Activated CD4-positive, alpha-beta T cell treated with anti-CD3 and anti-CD28 coated beads, Interleukin-2, amount 10 ng/mL, durations not matched to agents 24 days and 14 days (primary cell): ENCODE results near the gene C10orf95. TPM values are rescaled to one million over a fixed set of nuclear protein-coding genes. Genes with fewer than 3 reads are reported as not detected.
"Not testable (repeated sequence)": the region's sequence is repeated elsewhere in the genome, so short reads cannot be mapped to it uniquely, and the experiment has no call there.

Experiments used
- DNase-seq: peaks from one replicate; pipeline ENCODE4 v3.0.0; 2022
- H3K27ac Mint-ChIP-seq: one replicate; pipeline ENCODE4 v1.8.0; 2022; ENCODE audit warnings: mild to moderate bottlenecking, mixed read lengths
- H3K27me3 Mint-ChIP-seq: one replicate; pipeline ENCODE4 v1.8.0; 2022; ENCODE audit warnings: mixed read lengths
- H3K36me3 Mint-ChIP-seq: one replicate; pipeline ENCODE4 v1.8.0; 2022; ENCODE audit warnings: low read depth, mild to moderate bottlenecking, mixed read lengths
- H3K4me1 Mint-ChIP-seq: one replicate; pipeline ENCODE4 v1.8.0; 2021; ENCODE audit warnings: mixed read lengths
- H3K4me3 Mint-ChIP-seq: one replicate; pipeline ENCODE4 v1.8.0; 2022; ENCODE audit warnings: mild to moderate bottlenecking, moderate library complexity, mixed read lengths
- H3K9me3 Mint-ChIP-seq: one replicate; pipeline ENCODE4 v1.8.0; 2021; ENCODE audit warnings: mixed read lengths
- intact Hi-C: fragments of 100-400 bp; cut with micrococcal nuclease; formaldehyde crosslinking; loops from one replicate; pipeline ENCODE4 v1.15.1; 2023
- total RNA-seq: library from RNA; stranded (reverse); gene quantifications from 2 replicates; pipeline ENCODE4 v1.2.3, GENCODE V29; 2022

C10orf95 gene
- total RNA-seq, 1 donor from 2014 or later = 0.33 TPM

DNA sequence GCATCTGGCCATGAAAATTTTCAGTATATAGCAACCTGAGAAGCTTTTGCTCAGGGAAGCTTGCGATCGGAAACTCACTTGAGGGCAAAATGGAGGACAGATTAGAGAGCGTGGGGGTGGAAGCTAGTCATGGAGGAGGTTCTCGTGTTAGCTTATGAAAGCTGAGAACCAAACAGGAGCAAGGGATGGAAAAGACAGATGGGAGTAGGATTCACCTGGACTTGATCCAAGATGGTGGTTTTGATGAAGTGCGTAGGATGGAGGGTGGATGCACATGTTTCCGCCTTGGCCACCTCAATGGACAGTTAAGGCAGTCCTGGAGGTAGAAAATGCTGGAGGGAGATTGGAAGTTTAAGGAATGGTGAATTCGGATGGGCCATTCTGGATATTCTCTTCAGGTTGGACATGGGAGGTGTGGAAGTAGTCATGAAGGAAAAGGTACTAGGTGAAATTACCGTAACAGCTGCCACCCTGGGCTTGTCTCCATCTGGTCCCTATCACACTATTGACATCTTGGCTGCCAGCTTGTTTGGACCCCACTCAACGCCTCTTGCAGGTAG is 6.3 kb upstream of the C10orf95 start:
- intact Hi-C loops = no loop called here
- Mint-ChIP-seq H3K36me3 (peaks cover 24% of the 10 kb centered on the region), H3K9me3 (no peaks in the 10 kb centered on the region), H3K4me3 (no peak overlapping the region), H3K4me1 (peaks cover 25% of the 10 kb centered on the region), H3K27me3 (peaks cover 4% of the 10 kb centered on the region), H3K27ac (no peak overlapping the region)
- no peak for DNase-seq

DNA sequence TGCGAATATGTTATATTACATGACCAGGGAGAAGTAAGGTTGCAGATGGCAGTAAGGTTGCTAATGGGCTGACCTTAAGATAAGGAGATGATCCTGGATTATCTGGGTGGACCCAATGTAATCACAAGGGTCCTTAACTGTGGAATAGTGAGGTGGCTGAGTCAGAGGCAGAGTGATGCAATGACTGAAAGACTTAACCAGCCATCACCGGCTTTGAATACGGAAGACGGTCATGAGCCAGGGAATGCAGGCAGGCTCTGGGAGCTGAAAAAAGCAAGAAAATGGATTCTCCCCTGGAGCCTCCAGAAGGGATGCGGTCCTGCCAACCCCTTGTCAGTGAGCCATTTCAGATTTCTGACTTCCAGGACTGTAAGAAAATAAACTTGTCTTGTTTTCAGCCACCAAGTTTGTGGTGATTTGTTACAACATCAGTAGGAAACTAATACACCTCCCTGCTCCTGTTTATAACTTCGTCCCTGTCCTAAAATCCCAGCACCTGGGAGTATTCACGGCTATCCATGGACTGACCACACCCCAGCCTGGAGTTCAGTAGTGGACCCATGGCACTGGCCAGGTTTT is 4.6 kb upstream of the C10orf95 start:
- H3K27ac Mint-ChIP-seq = peak overlapping the region; percentile 17
- H3K9me3 Mint-ChIP-seq = no peaks in the 10 kb centered on the region
- H3K4me1 Mint-ChIP-seq = peaks cover 17% of the 10 kb centered on the region
- no peak for DNase-seq
- no peaks in the 10 kb centered on the region for H3K27me3 Mint-ChIP-seq
- H3K4me3 Mint-ChIP-seq = no peak overlapping the region
- intact Hi-C loops = no loop called here
- peaks cover 31% of the 10 kb centered on the region for H3K36me3 Mint-ChIP-seq

DNA sequence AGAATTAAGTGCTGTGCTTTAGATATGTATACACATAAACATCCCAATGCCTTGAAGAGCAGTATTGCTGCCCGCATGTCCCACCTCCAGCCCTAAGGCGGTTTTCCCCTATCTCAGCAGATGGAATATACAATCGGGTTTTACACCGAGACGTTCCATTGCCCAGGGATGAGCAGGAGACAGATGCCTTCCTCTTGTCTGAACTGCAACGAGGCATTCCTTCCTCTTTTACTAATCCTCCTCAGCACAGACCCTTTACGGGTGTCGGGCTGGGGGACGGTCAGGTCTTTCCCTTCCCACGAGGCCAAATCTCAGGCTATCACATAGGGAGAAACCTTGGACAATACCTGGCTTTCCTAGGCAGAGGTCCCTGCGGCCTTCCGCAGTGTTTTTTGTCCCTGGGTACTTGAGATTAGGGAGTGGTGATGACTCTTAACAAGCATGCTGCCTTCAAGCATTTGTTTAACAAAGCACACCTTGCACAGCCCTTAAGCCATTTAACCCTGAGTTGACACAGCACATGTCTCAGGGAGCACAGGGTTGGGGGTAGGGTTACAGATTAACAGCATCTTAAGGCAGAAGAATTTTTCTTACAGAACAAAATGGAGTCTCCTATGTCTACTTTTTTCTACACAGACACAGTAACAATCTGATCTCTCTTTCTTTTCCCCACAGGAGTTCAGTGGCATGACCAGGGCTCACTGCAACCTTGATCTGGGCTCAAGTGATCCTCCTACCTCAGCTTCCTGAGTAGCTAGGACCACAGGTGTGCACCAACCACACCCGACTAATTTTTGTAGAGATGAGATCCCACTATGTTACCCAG is 3.5 kb upstream of the C10orf95 start:
- H3K9me3 Mint-ChIP-seq, H3K4me3 Mint-ChIP-seq, H3K27ac Mint-ChIP-seq, H3K27me3 Mint-ChIP-seq, DNase-seq: not testable (repeated sequence)
- H3K36me3 Mint-ChIP-seq = peaks cover 31% of the 10 kb centered on the region
- H3K4me1 Mint-ChIP-seq = peaks cover 15% of the 10 kb centered on the region
- intact Hi-C loops = loop anchor here (5.0 kb wide), 2 partner anchors 192 to 303 kb away; partner anchors contain the start of gene NOLC1

DNA sequence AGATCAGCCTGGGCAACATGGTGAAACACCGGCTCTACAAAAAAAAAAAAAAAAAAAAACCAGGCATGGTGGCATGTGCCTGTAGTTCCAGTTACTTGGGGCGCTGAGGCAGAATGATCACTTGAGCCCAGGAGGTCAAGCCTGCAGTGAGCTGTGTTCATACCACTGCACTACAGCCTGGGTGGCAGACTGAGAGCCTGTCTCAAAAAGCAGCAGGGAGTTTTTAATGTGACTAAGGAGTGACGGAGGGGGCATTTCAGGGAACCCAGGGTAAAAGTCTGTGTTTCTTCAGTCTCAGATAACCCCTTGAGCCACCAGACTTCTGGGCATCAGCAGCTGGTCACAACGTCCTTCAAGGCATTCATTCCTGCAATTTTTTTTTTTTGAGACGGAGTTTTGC is 2.2 kb upstream of the C10orf95 start:
- Mint-ChIP-seq H3K9me3 (no peaks in the 10 kb centered on the region), H3K4me3 (no peak overlapping the region), H3K36me3 (peaks cover 31% of the 10 kb centered on the region), H3K27me3 (no peaks in the 10 kb centered on the region), H3K4me1 (peaks cover 23% of the 10 kb centered on the region), H3K27ac (peak overlapping the region; percentile 78)
- intact Hi-C loops = loop anchor here (1.0 to 5.0 kb wide), 5 partner anchors 8 to 301 kb away; partner anchors contain the start of gene NOLC1
- no peak for DNase-seq

DNA sequence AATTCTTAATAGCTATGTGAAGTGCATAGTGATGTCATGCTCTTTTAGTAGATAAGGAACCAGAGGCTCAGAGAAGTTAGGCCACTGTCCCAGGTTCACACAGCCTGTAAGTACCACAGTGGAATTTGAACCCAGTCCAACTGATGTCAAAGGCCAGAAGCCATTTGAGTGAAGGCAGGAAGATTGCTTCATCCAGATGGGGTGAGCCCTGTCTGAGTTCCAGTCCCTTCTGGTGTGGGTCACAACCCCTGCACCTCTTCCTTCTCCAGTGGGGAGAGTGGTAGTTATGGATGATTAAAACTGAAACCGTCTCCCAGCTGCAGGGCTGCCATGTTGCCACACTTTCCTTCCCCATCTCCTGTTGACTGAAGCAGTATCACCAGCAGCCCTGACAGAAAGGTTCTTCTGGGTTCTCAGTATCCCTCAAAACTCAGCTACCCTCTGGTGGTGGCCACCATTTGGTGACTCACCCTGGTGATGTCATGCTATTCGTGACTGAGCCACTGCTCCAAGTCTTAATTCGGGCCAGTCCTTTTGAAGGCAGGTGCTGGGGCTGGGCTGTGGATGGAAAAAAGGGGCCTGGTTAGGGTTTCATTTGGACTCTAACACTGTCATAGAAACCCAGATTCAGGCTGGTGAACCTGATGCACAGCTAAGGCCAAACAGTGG is 1.5 kb upstream of the C10orf95 start:
- H3K27ac Mint-ChIP-seq = peak overlapping the region; percentile 78
- no peaks in the 10 kb centered on the region for H3K9me3 Mint-ChIP-seq
- peaks cover 24% of the 10 kb centered on the region for H3K4me1 Mint-ChIP-seq
- H3K36me3 Mint-ChIP-seq = peaks cover 31% of the 10 kb centered on the region
- peak; percentile 85 for DNase-seq
- no peaks in the 10 kb centered on the region for H3K27me3 Mint-ChIP-seq
- intact Hi-C loops = loop anchor here (1.0 to 5.0 kb wide), 5 partner anchors 8 to 301 kb away; partner anchors contain the start of gene NOLC1
- peak overlapping the region; percentile 62 for H3K4me3 Mint-ChIP-seq

DNA sequence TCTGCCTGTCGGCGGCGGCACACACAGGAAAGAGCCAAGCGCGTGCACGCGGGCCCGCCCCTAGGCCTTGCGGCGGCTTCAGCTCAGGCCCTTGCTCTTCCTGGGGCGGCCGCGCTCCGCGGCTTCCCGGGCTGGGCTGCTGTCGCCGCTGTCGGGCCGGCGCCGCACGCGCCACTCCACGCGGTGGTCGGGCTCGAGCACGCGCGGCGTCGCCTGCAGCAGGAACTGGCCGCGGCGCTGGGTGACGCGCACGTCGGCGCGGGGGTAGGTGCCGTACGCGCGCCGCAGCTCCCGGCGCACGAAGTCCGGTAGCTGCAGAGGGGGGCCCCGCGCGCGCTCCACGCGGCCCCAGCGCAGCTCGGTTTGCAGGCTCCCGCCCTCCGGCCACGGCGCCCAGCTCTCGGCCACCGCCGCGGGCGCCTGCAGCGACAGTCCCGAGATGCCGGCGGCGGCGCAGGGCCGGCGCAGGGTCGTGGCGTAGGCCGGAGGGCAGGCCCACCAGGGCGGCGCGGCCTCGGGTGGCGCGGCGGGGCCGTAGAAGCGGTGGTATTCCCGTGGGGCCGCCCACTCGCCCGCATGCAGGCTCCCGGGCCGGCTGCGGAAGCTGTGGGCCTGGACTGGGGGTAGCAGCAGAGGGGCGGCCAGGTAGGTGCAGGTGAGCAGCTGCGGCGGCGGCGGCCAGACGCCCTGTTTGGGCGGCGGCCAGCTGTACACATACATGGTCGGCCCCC is 804 bp downstream of the C10orf95 start:
- peaks cover 25% of the 10 kb centered on the region for H3K36me3 Mint-ChIP-seq
- peak; percentile 97 for DNase-seq
- no peaks in the 10 kb centered on the region for H3K27me3 Mint-ChIP-seq
- intact Hi-C loops = loop anchor here (1.0 to 5.0 kb wide), 4 partner anchors 18 to 298 kb away; partner anchors contain the start of genes ACTR1A, CUEDC2 and NOLC1
- peak overlapping the region; percentile 98 for H3K4me3 Mint-ChIP-seq
- H3K9me3 Mint-ChIP-seq = no peaks in the 10 kb centered on the region
- peaks cover 29% of the 10 kb centered on the region for H3K4me1 Mint-ChIP-seq
- H3K27ac Mint-ChIP-seq = peak overlapping the region; percentile 97

DNA sequence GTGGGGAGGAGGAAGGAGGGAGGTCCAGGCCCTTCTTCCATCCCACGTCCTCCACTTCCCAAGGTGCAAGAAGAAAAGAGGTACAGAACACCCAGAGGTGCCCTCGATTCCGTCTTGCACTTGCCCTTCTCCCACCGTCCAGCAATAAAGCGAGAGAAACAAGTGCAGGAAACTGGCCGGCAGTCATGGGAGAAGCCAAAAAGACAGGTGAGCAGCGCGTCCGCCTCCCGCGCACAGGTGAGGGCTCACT is 1.3 kb downstream of the C10orf95 start:
- Mint-ChIP-seq H3K27ac (peak overlapping the region; percentile 97), H3K27me3 (no peaks in the 10 kb centered on the region), H3K4me1 (peaks cover 29% of the 10 kb centered on the region), H3K36me3 (peaks cover 22% of the 10 kb centered on the region), H3K9me3 (no peaks in the 10 kb centered on the region), H3K4me3 (peak overlapping the region; percentile 98)
- intact Hi-C loops = loop anchor here (1.0 to 5.0 kb wide), 4 partner anchors 18 to 298 kb away; partner anchors contain the start of genes ACTR1A, CUEDC2 and NOLC1
- DNase-seq = no peak

DNA sequence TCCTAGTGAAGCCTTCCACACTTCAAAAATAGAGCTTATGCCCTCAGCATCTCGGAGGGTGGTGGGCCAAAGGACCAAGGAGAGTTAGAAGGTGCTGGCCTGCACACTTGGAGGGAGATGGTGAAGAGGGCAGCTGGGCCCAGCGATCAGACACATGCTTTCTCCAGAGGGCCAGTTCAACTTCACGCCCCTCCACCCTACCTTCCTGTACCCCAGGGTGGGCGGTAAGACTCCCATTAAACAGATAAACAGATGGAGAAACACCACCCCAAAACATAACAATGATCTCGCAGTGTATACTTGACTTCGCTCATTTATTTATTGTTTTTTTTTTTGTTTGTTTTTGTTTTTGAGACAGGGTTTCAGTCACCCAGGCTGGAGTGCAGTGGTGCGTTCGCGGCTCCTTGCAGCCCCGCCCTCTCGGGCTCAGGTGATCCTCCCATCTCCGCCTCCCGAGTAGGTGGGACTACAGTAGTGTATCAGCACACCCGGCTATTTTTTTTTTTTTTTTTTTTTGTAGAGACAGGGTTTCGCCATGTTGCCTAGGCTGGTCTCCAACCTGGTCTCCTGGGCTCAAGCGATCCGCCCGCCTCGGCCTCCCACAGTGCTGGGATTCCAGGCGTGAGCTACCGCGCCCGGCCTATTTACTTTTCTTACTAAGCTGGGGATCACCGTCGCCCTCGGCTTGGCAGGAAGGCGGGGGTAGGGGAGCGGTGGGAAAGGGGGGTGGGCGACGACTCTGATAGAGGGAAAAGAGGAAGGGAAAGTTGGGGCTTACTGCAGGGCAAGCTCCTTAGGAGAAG is 1.8 kb downstream of the C10orf95 start:
- Mint-ChIP-seq H3K9me3 (no peaks in the 10 kb centered on the region), H3K36me3 (peaks cover 23% of the 10 kb centered on the region), H3K4me1 (peaks cover 29% of the 10 kb centered on the region), H3K4me3 (peak overlapping the region; percentile 98), H3K27me3 (no peaks in the 10 kb centered on the region), H3K27ac (peak overlapping the region; percentile 97)
- intact Hi-C loops = loop anchor here (1.0 to 5.0 kb wide), 7 partner anchors 12 to 297 kb away; partner anchors contain the start of genes ACTR1A, CUEDC2 and NOLC1
- DNase-seq = peak; percentile 96

DNA sequence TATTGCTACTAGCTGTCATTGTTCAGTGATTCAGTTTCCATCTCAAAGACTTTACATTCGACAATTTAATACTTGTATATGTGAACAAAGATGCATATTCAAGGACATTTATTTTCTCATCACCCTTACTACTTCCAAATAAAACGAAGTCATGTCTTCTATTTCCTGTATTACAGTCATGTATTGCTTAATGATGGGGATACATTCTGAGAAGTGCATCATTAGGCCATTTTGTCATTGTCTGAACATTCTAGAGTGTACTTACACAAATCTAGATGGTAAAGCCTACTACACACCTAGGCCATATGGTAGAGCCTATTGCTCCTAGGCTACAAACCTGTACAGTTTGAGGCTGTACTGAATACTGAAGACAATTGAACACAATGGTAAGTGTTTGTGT is 6.5 kb downstream of the C10orf95 start:
- intact Hi-C loops = no loop called here
- no peaks in the 10 kb centered on the region for H3K27me3 Mint-ChIP-seq

DNA sequence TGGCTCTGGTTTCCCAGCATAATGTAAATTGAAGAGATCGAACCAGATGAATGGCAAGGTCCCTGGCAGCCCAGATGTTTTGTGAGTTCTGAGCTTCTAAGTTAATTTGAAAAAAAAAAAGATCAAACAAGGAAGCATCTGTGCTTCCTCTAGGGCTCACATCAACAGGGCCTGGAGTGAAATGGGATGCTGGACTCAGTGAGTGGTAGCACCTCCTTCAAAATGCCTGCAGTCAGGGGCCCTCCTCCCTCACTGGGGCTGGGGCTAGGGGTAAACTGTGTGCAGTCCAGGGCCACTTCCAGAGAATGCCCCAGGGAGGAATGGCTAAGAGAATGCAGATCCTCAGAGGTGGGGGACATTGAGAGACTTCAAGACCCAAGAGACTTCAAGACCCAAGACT is 13.0 kb downstream of the C10orf95 start:
- H3K9me3 Mint-ChIP-seq = no peaks in the 10 kb centered on the region
- peak overlapping the region; percentile 94 for H3K4me3 Mint-ChIP-seq
- H3K27ac Mint-ChIP-seq = no peak overlapping the region

More for the DNA sequence above, 6.5 kb downstream of the C10orf95 start:
- no peak for DNase-seq
- H3K9me3 Mint-ChIP-seq = no peaks in the 10 kb centered on the region
- H3K4me3 Mint-ChIP-seq = no peak overlapping the region
- H3K27ac Mint-ChIP-seq = no peak overlapping the region
- H3K4me1 Mint-ChIP-seq = peaks cover 16% of the 10 kb centered on the region
- H3K36me3 Mint-ChIP-seq = peaks cover 8% of the 10 kb centered on the region

DNA sequence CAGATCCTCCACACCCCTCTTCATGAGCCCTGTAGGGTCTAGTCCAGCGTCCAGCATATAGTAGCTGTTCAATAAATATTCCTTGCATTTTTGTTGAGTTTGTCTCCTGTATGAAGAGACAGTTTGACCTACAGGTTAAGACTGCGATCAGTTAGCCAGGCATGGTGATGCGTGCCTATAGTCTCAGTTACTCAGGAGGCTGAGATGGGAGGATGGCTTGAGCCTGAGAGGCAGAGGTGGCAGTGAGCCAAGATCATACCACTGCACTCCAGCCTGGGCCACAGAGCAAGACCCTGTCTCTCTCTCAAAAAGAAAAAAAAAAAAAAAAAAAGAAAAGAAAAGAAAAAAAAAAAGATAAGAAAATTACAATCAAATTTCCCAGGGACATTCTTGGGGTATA is 13.8 kb downstream of the C10orf95 start:
- DNase-seq = no peak
- H3K36me3 Mint-ChIP-seq = peaks cover 21% of the 10 kb centered on the region
- H3K4me3 Mint-ChIP-seq = peak overlapping the region; percentile 94
- peaks cover 46% of the 10 kb centered on the region for H3K4me1 Mint-ChIP-seq
- peak overlapping the region; percentile 53 for H3K27ac Mint-ChIP-seq
- H3K9me3 Mint-ChIP-seq = no peaks in the 10 kb centered on the region
- H3K27me3 Mint-ChIP-seq = no peaks in the 10 kb centered on the region
- intact Hi-C loops = loop anchor here (10.0 kb wide), 1 partner anchor 207 kb away; the partner anchor contains the start of gene TRIM8

More for the DNA sequence above, 13.0 kb downstream of the C10orf95 start:
- DNase-seq = no peak
- Mint-ChIP-seq H3K27me3 (no peaks in the 10 kb centered on the region), H3K36me3 (peaks cover 21% of the 10 kb centered on the region), H3K4me1 (peaks cover 39% of the 10 kb centered on the region)
- intact Hi-C loops = loop anchor here (10.0 kb wide), 1 partner anchor 206 kb away; the partner anchor contains the start of gene TRIM8

DNA sequence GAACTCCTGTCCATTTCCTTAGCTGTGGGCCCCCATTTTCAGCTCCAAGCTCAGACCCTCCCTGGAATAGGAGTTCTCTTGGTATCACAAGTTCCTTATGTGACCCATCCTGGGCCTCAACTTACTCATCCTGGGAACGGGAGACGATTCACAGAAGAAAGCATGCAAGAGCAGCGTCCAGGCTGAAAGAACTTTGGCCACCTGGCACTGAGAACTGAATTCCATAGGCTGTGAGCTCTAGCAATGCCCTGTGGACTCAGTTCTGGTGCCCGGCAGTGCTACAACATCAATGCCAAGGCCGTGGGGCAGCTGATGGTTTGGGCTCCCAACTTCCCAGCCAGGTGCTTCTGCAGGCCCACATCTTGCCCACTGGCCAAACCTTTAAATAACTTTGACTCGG is 15.0 kb downstream of the C10orf95 start:
- no peaks in the 10 kb centered on the region for H3K27me3 Mint-ChIP-seq
- peak overlapping the region; percentile 91 for H3K27ac Mint-ChIP-seq
- peak overlapping the region; percentile 94 for H3K4me3 Mint-ChIP-seq
- no peaks in the 10 kb centered on the region for H3K9me3 Mint-ChIP-seq
- intact Hi-C loops = loop anchor here (1.0 to 10.0 kb wide), 2 partner anchors 13 to 208 kb away; partner anchors contain the start of gene TRIM8
- H3K4me1 Mint-ChIP-seq = peaks cover 52% of the 10 kb centered on the region
- DNase-seq = no peak
- H3K36me3 Mint-ChIP-seq = peaks cover 19% of the 10 kb centered on the region
